G401.6 (cell line): ENCODE measurements around the gene SYAP1.
"Not testable (repeated sequence)": the region's sequence is repeated elsewhere in the genome, so short reads cannot be mapped to it uniquely, and the experiment has no call there.

ENCODE experiments used
- FAIRE-seq: peaks from 2 replicates; lab custom pipeline; 2012; peaks lifted over from hg19 to GRCh38; lab: Jason Lieb, UNC

SYAP1 gene

GRCh38 chrX:16726347-16726988, 7.1 kb downstream of the SYAP1 start:
- not testable (repeated sequence) for FAIRE-seq

GRCh38 chrX:16727637-16728036, 8.2 kb downstream of the SYAP1 start:
- no peak for FAIRE-seq

- no peak for FAIRE-seq
These were observed 11.0 kb downstream of the SYAP1 start for GRCh38 chrX:16730450-16730849.

- FAIRE-seq = no peak
These were observed 13.6 kb downstream of the SYAP1 start for GRCh38 chrX:16733013-16733412.

- no peak for FAIRE-seq
These were observed 17.6 kb downstream of the SYAP1 start for GRCh38 chrX:16737024-16737423.

GRCh38 chrX:16739574-16739973, 20.2 kb downstream of the SYAP1 start:
- FAIRE-seq = no peak

GRCh38 chrX:16743604-16744325, 24.4 kb downstream of the SYAP1 start:
- no peak for FAIRE-seq

GRCh38 chrX:16745102-16745501, 25.7 kb downstream of the SYAP1 start:
- FAIRE-seq = no peak

- no peak for FAIRE-seq
These were observed 26.2 kb downstream of the SYAP1 start for GRCh38 chrX:16745659-16746058.

GRCh38 chrX:16748425-16748824, 29.0 kb downstream of the SYAP1 start:
- FAIRE-seq = no peak

- FAIRE-seq = no peak
These were observed 30.7 kb downstream of the SYAP1 start for GRCh38 chrX:16750136-16750535.

GRCh38 chrX:16754019-16754418, 34.6 kb downstream of the SYAP1 start:
- no peak for FAIRE-seq

- no peak for FAIRE-seq
These were observed 37.3 kb downstream of the SYAP1 start for GRCh38 chrX:16756724-16757123.

- not testable (repeated sequence) for FAIRE-seq
These were observed 42.1 kb downstream of the SYAP1 start for GRCh38 chrX:16761500-16761899.

GRCh38 chrX:16762579-16762978, 43.2 kb downstream of the SYAP1 start:
- FAIRE-seq = no peak

- FAIRE-seq = no peak
These were observed 46.2 kb downstream of the SYAP1 start for GRCh38 chrX:16765594-16765993.

- no peak for FAIRE-seq
These were observed 51.6 kb downstream of the SYAP1 start for GRCh38 chrX:16770970-16771482.

GRCh38 chrX:16771483-16772398, 52.3 kb downstream of the SYAP1 start:
- peak; percentile 95 for FAIRE-seq

GRCh38 chrX:16772460-16772859, 53.0 kb downstream of the SYAP1 start:
- FAIRE-seq = peak; percentile 84

GRCh38 chrX:16774746-16775145, 55.3 kb downstream of the SYAP1 start:
- no peak for FAIRE-seq

- no peak for FAIRE-seq
These were observed 59.1 kb downstream of the SYAP1 start for GRCh38 chrX:16778545-16778944.

GRCh38 chrX:16778993-16779392, 59.6 kb downstream of the SYAP1 start:
- no peak for FAIRE-seq

- FAIRE-seq = not testable (repeated sequence)
These were observed 60.4 kb downstream of the SYAP1 start for GRCh38 chrX:16779815-16780214.
